AG10803 (cell line): ENCODE data around the gene ARHGAP23.

ENCODE experiments used
- DNase-seq: peaks from one replicate; pipeline ENCODE4 v3.0.0; 2010; ENCODE audit warnings: low read depth
- H3K4me3 ChIP-seq: 2 replicates; pipeline ENCODE4 v1.5.1; 2011; ENCODE audit warnings: mild to moderate bottlenecking, low read length, control low read depth
- TF ChIP-seq, protein P1 (sequence below): conservative IDR thresholded peaks from 2 replicates; pipeline ENCODE4 v1.5.1; 2011; ENCODE audit warnings: mild to moderate bottlenecking, low read length, control low read depth, inconsistent platforms

Gene ARHGAP23

DNA sequence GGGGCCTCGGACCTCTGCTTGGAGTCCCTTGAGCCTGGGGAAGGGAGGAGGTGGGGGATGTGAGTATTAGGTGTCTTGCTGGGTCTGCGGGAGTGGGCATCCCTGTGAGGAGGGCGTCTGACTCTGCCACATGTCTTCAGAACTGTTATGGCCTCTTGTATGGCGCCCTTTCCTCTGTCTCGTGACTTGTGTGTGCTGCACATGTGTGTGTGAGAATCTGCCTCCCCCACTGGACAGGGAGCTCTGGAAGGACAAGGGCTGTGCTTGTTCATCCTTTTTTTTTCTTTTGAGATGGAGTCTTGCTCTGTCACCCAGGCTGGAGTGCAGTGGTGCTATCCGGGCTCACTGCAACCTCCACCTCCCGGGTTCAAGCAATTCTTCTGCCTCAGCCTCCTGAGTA, 33.4 kb downstream of the ARHGAP23 start:
- DNase-seq = no peak
- TF ChIP-seq, protein P1, sequence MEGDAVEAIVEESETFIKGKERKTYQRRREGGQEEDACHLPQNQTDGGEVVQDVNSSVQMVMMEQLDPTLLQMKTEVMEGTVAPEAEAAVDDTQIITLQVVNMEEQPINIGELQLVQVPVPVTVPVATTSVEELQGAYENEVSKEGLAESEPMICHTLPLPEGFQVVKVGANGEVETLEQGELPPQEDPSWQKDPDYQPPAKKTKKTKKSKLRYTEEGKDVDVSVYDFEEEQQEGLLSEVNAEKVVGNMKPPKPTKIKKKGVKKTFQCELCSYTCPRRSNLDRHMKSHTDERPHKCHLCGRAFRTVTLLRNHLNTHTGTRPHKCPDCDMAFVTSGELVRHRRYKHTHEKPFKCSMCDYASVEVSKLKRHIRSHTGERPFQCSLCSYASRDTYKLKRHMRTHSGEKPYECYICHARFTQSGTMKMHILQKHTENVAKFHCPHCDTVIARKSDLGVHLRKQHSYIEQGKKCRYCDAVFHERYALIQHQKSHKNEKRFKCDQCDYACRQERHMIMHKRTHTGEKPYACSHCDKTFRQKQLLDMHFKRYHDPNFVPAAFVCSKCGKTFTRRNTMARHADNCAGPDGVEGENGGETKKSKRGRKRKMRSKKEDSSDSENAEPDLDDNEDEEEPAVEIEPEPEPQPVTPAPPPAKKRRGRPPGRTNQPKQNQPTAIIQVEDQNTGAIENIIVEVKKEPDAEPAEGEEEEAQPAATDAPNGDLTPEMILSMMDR = no peak
- no peak overlapping the region for H3K4me3 ChIP-seq

DNA sequence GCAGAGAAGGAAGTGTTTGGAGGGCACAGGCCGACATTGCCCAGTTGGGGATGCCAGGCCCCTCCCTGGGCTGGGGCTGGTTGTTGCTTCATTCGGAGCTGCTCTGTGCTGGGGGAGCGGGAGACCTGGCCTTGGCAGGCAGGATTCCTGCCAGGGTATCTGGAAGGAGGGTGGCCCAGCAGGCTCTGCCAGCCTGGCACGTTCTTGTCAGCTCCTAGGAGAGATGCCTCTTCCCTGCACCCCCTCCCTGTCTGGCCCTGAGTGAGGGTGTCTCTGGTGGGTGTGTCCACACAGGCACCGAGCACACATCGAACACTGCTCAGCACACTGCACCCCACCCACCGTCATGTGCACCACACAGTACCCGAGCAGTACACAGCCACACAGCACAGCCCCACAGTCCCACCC, 35.2 kb downstream of the ARHGAP23 start:
- TF ChIP-seq, protein P1 = no peak
- no peak overlapping the region for H3K4me3 ChIP-seq
- DNase-seq = no peak

DNA sequence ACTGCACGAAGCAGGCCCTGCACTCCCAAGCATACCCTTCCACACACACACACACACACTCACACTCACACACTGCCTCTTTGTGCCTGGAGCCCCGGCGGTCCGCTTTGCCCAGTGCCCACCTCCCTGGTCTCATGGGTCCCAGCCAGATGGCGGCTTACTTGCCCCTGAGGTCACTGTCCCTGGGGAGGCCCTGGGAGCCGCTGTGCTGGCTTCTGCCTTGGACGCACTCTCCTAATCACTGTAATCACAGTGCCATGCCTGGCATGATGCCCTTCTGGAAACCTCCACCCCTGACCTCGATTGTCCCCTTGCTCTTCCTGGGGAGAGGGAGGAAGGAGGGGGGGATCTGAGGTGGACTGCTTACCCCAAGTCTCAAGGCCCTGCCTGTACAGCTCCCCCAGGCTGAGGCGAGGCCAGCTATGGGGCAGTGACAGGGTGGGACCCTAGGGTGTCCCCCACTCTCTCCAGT, 36.0 kb downstream of the ARHGAP23 start:
- H3K4me3 ChIP-seq = peak overlapping the region; percentile 74
- TF ChIP-seq, protein P1 = no peak
- peak; percentile 74 for DNase-seq

DNA sequence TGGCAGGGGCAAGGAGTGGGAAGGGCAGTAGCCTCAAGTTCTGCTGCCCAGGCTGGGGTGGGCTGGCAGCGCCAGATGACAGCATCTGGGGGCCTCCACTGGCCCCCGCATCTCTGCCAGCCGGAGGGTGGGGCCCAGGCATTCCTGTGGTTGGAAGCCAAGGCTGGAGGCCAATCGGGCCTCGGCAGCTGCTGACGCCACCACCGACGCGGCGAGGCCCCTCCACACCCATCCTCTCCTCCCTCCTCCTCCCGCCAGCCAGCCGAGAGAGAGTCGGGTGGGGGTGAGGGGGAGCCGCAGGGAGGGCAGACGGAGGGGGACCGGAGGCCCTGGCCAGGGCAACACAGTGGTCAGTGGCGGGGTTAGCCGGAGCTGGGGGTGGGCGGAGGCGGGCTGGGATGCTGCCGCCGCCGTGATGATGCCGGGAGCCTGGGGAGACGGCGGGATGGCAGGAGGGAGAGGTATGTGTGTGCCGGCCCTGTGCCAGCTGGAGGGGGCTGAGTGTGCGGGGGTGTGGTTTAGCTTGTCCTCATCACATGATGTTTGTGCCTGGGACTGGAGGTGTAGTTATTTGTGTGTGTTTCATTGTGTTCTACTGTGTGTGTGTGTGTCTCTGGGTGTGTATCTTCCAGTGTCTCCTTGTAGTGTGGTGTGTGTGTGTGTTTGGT, 36.6 kb downstream of the ARHGAP23 start:
- peak; percentile 96 for DNase-seq
- peak overlapping the region; percentile 74 for H3K4me3 ChIP-seq

DNA sequence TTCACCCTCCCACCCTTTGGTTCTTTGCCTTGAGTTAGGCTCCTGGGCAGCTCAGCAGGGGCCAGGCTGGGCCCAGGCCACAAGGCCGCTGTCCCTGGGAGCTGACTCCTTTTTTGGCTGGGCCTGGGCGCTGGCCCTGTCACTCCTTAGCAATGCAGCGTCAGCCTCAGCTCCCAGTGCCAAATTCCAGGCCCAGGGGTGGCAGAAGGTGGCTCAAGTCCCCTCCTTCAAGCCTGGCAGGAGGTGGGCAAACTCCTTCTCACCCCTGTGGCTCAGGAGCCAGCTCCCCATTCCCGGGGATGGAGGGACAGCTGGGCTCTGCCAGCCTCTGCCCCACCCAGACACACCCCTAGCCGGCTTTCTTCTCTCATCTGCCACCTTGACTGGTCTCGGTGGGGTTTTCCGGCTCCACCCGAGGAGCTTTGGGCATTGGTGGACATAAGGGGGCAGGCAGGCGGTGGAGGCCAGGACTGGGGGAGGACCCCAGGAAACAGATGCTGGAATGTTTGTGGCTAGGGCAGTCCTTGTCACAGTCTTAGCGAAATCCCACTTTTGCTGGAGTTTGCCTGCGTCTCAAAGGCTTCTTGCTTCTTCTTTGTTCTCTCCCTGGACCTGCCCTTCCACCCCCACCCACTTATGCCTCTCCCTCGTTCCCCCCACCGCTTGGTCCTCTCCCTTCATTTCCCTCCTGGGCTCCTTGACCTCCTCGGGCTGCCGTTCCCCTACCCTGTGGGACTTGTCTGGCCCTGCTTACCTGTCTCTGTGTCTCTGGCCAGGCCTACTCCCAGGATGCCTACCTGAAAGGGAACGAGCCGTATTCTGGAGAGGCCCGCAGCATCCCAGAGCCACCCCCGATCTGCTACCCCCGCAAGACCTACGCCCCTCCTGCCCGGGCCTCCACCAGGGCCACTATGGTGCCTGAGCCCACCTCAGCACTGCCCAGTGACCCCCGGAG, 37.4 kb downstream of the ARHGAP23 start:
- TF ChIP-seq, protein P1 = no peak
- DNase-seq = peak; percentile 89
- H3K4me3 ChIP-seq = peak overlapping the region; percentile 74

More for the DNA sequence above, 36.6 kb downstream of the ARHGAP23 start:
- TF ChIP-seq, protein P1 = no peak

DNA sequence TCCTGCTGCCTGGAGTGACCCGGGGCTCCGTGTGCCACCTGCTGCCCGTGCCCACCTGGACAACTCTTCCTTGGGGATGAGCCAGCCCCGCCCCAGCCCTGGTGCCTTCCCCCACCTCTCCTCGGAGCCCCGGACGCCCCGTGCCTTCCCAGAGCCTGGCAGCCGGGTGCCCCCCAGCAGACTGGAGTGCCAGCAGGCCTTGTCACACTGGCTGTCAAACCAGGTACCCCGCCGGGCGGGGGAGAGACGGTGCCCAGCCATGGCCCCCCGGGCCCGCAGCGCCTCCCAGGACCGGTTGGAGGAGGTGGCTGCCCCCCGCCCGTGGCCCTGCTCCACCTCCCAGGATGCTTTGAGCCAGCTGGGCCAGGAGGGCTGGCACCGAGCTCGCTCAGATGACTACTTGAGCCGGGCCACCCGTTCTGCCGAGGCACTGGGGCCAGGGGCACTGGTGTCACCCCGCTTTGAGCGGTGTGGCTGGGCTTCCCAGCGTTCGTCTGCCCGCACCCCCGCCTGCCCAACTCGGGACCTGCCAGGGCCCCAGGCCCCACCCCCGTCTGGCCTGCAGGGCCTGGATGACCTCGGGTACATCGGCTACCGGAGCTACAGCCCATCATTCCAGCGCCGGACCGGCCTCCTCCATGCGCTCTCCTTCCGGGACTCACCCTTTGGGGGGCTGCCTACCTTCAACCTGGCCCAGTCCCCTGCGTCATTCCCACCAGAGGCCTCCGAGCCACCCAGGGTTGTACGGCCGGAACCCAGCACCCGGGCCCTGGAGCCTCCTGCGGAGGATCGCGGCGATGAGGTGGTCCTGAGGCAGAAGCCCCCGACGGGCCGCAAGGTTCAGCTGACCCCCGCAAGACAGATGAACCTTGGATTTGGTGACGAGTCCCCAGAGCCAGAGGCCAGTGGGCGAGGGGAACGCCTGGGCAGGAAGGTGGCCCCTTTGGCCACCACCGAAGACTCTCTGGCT, 38.4 kb downstream of the ARHGAP23 start:
- DNase-seq = no peak
- TF ChIP-seq, protein P1 = no peak
- peak overlapping the region; percentile 74 for H3K4me3 ChIP-seq
